ENCODE results near the gene PI16. TPM values are rescaled to one million over a fixed set of nuclear protein-coding genes. Genes with fewer than 3 reads are reported as not detected.

PI16 gene
- total RNA-seq, 1 experiment from 2014 or later = 0.07 TPM

DNA sequence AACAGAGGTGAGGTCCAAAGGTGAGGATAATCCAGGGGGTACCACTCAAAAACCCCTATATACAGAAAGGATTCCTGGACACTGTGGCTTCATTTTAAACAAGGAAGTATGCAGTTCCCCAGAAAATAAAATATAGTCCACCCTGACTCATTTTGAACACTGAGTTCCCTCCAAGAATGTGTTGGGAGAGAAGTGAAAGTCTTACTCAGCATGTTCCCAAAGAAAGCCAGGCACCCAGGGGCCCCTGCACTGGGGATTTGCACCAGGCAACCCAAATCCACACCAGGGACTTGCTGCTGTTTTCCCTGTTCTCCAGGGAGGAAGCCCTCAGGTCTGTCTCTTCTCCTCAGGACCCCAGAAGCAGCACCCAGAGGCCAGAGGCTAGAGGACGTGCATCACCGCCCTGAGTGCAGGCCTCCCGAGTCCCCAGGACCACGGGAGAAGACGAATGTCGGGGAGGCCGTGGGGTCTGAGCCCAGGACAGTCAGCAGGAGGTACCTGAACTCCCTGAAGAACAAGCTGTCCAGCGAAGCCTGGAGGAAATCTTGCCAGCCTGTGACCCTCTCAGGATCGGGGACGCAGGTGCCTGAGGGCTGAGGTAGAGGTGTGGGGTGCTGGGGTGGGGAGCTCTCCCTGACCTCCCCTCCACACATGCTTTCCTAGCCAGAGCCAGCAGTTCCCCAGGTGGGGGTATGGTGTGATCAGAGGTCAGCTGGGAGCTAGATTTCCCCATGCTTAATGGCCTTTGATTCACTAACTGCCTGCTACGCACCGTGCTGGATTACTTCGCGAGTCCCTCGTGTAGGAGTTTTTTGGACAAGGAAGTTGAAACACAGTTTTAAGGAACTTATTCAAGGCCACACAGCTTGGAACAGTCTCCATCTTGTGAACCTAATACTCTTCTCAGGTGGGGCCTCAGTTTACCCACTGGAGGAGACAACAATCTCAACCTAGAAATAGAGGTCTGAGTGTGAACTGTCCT, 54.2 kb downstream of the PI16 start:
- no peak for ATAC-seq
- no peaks in the 10 kb centered on the region for H3K36me3 ChIP-seq (ENCODE audit: low read depth, low read length)
- no peaks in the 10 kb centered on the region for H3K27me3 ChIP-seq (ENCODE audit: low read length)
- intact Hi-C loops (cut with micrococcal nuclease) = no loop called here
- BruUV-seq (replicated peaks) = no TSS peak
- H3K4me1 ChIP-seq (ENCODE audit: insufficient read depth, low read length) = no peaks in the 10 kb centered on the region
- H3K9me3 ChIP-seq (ENCODE audit: low read length) = no peaks in the 10 kb centered on the region
- H3K4me3 ChIP-seq (ENCODE audit: low read length) = no peak overlapping the region
- no peak for TF ChIP-seq EZH2 (IDR thresholded peaks at IDR 0.05; ENCODE audit: low read length, unreplicated experiment)
- no peak for TF ChIP-seq EZH2phosphoT487 (IDR thresholded peaks at IDR 0.05; ENCODE audit: borderline replicate concordance, low read length)
- TF ChIP-seq, protein P1, sequence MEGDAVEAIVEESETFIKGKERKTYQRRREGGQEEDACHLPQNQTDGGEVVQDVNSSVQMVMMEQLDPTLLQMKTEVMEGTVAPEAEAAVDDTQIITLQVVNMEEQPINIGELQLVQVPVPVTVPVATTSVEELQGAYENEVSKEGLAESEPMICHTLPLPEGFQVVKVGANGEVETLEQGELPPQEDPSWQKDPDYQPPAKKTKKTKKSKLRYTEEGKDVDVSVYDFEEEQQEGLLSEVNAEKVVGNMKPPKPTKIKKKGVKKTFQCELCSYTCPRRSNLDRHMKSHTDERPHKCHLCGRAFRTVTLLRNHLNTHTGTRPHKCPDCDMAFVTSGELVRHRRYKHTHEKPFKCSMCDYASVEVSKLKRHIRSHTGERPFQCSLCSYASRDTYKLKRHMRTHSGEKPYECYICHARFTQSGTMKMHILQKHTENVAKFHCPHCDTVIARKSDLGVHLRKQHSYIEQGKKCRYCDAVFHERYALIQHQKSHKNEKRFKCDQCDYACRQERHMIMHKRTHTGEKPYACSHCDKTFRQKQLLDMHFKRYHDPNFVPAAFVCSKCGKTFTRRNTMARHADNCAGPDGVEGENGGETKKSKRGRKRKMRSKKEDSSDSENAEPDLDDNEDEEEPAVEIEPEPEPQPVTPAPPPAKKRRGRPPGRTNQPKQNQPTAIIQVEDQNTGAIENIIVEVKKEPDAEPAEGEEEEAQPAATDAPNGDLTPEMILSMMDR (conservative IDR thresholded peaks at IDR 0.05; ENCODE audit: low read depth, low read length) = no peak
- H3K79me2 ChIP-seq (ENCODE audit: low read length) = no peaks in the 10 kb centered on the region
- POLR2A ChIA-PET (ENCODE audit: unreplicated experiment) = no interaction called here
- H3F3A ChIP-seq (ENCODE audit: low read length, unreplicated experiment) = no peaks in the 10 kb centered on the region
- CTCF ChIA-PET = no interaction called here
- H4K20me1 ChIP-seq (ENCODE audit: low read length) = no peaks in the 10 kb centered on the region
- H3K9me2 ChIP-seq (replicated peaks; ENCODE audit: low read length) = no peaks in the 10 kb centered on the region
- H2AFZ ChIP-seq (ENCODE audit: low read length) = no peak overlapping the region
- H3K27ac ChIP-seq (ENCODE audit: low read length) = no peak overlapping the region
- no peak overlapping the region for H3K9ac ChIP-seq (ENCODE audit: low read length)
- DNase-seq = no peak
- H3K4me2 ChIP-seq (ENCODE audit: low read length) = no peak overlapping the region

DNA sequence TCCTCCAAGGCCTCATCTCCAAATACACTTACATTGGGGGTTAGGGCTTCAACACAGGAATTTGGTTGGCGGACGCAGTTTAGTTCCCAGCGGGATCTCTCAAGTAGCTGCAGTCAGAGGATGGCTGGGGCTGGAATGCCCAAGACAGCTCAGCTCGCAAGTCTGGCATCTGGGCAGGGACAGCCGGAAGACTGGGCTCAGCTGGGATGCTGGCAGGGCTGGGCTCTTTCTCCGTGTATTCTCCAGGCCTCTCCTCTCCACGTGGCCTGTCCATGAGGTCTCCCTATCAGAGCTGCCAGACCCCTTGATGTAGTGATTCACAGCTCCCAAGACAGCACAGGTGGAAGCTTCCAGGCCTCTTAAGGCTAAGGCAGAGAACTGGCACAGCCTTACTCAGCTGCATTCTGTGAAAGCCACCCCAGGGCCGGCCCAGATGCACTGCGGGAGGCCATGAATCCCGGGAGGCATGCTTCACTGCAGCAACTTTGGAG, 55.9 kb downstream of the PI16 start:
- POLR2A ChIA-PET (ENCODE audit: unreplicated experiment) = no interaction called here
- Histone ChIP-seq H2AFZ (ENCODE audit: low read length) (no peak overlapping the region), H3K4me1 (ENCODE audit: insufficient read depth, low read length) (no peaks in the 10 kb centered on the region), H3K9ac (ENCODE audit: low read length) (no peak overlapping the region), H4K20me1 (ENCODE audit: low read length) (no peaks in the 10 kb centered on the region), H3K4me3 (ENCODE audit: low read length) (no peak overlapping the region), H3K79me2 (ENCODE audit: low read length) (no peaks in the 10 kb centered on the region), H3K9me3 (ENCODE audit: low read length) (no peaks in the 10 kb centered on the region), H3K27ac (ENCODE audit: low read length) (no peak overlapping the region), H3K4me2 (ENCODE audit: low read length) (no peak overlapping the region), H3K9me2 (replicated peaks; ENCODE audit: low read length) (no peaks in the 10 kb centered on the region), H3K36me3 (ENCODE audit: low read depth, low read length) (no peaks in the 10 kb centered on the region), H3F3A (ENCODE audit: low read length, unreplicated experiment) (no peaks in the 10 kb centered on the region), H3K27me3 (ENCODE audit: low read length) (no peaks in the 10 kb centered on the region)
- no peak for ATAC-seq
- no peak for DNase-seq
- TF ChIP-seq EZH2 (IDR thresholded peaks at IDR 0.05; ENCODE audit: low read length, unreplicated experiment) = no peak
- no peak for TF ChIP-seq EZH2phosphoT487 (IDR thresholded peaks at IDR 0.05; ENCODE audit: borderline replicate concordance, low read length)
- TF ChIP-seq, protein P1 (conservative IDR thresholded peaks at IDR 0.05; ENCODE audit: low read depth, low read length) = no peak
- intact Hi-C loops (cut with micrococcal nuclease) = no loop called here
- BruUV-seq (replicated peaks) = no TSS peak
- CTCF ChIA-PET = no interaction called here

Data from PC-3 (cell line).